IPS-15b (cell line): Measurements from ENCODE around the gene NUP214.

Experiments used
- H3K27me3 ChIP-seq: one replicate; pipeline ENCODE4 v1.6.1; 2013; ENCODE audit warnings: low read length; ENCODE audit not compliant: control insufficient read depth, insufficient read depth
- H3K36me3 ChIP-seq: one replicate; pipeline ENCODE4 v1.6.1; 2013; ENCODE audit warnings: low read length; ENCODE audit not compliant: control insufficient read depth, insufficient read depth
- H3K4me1 ChIP-seq: one replicate; pipeline ENCODE4 v1.6.1; 2013; ENCODE audit warnings: mild to moderate bottlenecking, low read length; ENCODE audit not compliant: control insufficient read depth, insufficient read depth
- H3K4me3 ChIP-seq: one replicate; pipeline ENCODE4 v1.5.1; 2013; ENCODE audit warnings: low read depth, low read length
- H3K9ac ChIP-seq: one replicate; pipeline ENCODE4 v1.6.1; 2013; ENCODE audit warnings: low read depth, mild to moderate bottlenecking, low read length
- H3K9me3 ChIP-seq: one replicate; pipeline ENCODE4 v1.6.1; 2013; ENCODE audit warnings: mild to moderate bottlenecking, low read length; ENCODE audit not compliant: control insufficient read depth, insufficient read depth

NUP214 gene

GRCh38 chr9:131214286-131214856 lies 89.0 kb downstream of the NUP214 start:
- Histone ChIP-seq H3K4me1 (no peaks in the 10 kb centered on the region), H3K9ac (no peak overlapping the region), H3K9me3 (no peaks in the 10 kb centered on the region), H3K4me3 (no peak overlapping the region), H3K27me3 (no peaks in the 10 kb centered on the region), H3K36me3 (no peaks in the 10 kb centered on the region)

GRCh38 chr9:131214876-131215275 lies 89.5 kb downstream of the NUP214 start:
- H3K36me3 ChIP-seq: no peaks in the 10 kb centered on the region
- no peaks in the 10 kb centered on the region for H3K4me1 ChIP-seq
- H3K9me3 ChIP-seq: no peaks in the 10 kb centered on the region
- H3K27me3 ChIP-seq: no peaks in the 10 kb centered on the region
- H3K9ac ChIP-seq: no peak overlapping the region
- no peak overlapping the region for H3K4me3 ChIP-seq

- Histone ChIP-seq H3K9ac (no peak overlapping the region), H3K9me3 (no peaks in the 10 kb centered on the region), H3K36me3 (no peaks in the 10 kb centered on the region), H3K4me3 (no peak overlapping the region), H3K27me3 (no peaks in the 10 kb centered on the region), H3K4me1 (no peaks in the 10 kb centered on the region)
Measured at GRCh38 chr9:131216806-131217205, 91.4 kb downstream of the NUP214 start.

- Histone ChIP-seq H3K9me3 (no peaks in the 10 kb centered on the region), H3K4me1 (no peaks in the 10 kb centered on the region), H3K27me3 (no peaks in the 10 kb centered on the region), H3K36me3 (no peaks in the 10 kb centered on the region), H3K4me3 (no peak overlapping the region), H3K9ac (no peak overlapping the region)
Measured at GRCh38 chr9:131217331-131218031, 92.1 kb downstream of the NUP214 start.

GRCh38 chr9:131218370-131218769 lies 93.0 kb downstream of the NUP214 start:
- no peaks in the 10 kb centered on the region for H3K4me1 ChIP-seq
- no peaks in the 10 kb centered on the region for H3K9me3 ChIP-seq
- H3K36me3 ChIP-seq: no peaks in the 10 kb centered on the region
- H3K4me3 ChIP-seq: no peak overlapping the region
- no peaks in the 10 kb centered on the region for H3K27me3 ChIP-seq
- H3K9ac ChIP-seq: no peak overlapping the region

- no peak overlapping the region for H3K4me3 ChIP-seq
- H3K36me3 ChIP-seq: no peaks in the 10 kb centered on the region
- no peaks in the 10 kb centered on the region for H3K9me3 ChIP-seq
- H3K9ac ChIP-seq: no peak overlapping the region
- H3K4me1 ChIP-seq: no peaks in the 10 kb centered on the region
- no peaks in the 10 kb centered on the region for H3K27me3 ChIP-seq
Measured at GRCh38 chr9:131220485-131220884, 95.1 kb downstream of the NUP214 start.

GRCh38 chr9:131222460-131222859 lies 97.1 kb downstream of the NUP214 start:
- Histone ChIP-seq H3K36me3 (no peaks in the 10 kb centered on the region), H3K4me3 (no peak overlapping the region), H3K27me3 (no peaks in the 10 kb centered on the region), H3K9ac (no peak overlapping the region), H3K9me3 (no peaks in the 10 kb centered on the region), H3K4me1 (peaks cover 7% of the 10 kb centered on the region)

- H3K36me3 ChIP-seq: peaks cover 6% of the 10 kb centered on the region
Measured at GRCh38 chr9:131226226-131226625, 100.8 kb downstream of the NUP214 start.

GRCh38 chr9:131227112-131227958 lies 101.9 kb downstream of the NUP214 start:
- H3K9ac ChIP-seq: no peak overlapping the region
- no peaks in the 10 kb centered on the region for H3K27me3 ChIP-seq
- H3K4me3 ChIP-seq: no peak overlapping the region
- peaks cover 6% of the 10 kb centered on the region for H3K36me3 ChIP-seq
- no peaks in the 10 kb centered on the region for H3K9me3 ChIP-seq
- H3K4me1 ChIP-seq: peaks cover 22% of the 10 kb centered on the region

More at GRCh38 chr9:131226226-131226625, 100.8 kb downstream of the NUP214 start:
- Histone ChIP-seq H3K9me3 (no peaks in the 10 kb centered on the region), H3K4me1 (peaks cover 22% of the 10 kb centered on the region), H3K4me3 (no peak overlapping the region), H3K9ac (peak overlapping the region; percentile 28), H3K27me3 (no peaks in the 10 kb centered on the region)

- H3K9me3 ChIP-seq: no peaks in the 10 kb centered on the region
- H3K36me3 ChIP-seq: peaks cover 6% of the 10 kb centered on the region
- H3K9ac ChIP-seq: peak overlapping the region; percentile 37
- H3K27me3 ChIP-seq: no peaks in the 10 kb centered on the region
- H3K4me3 ChIP-seq: no peak overlapping the region
- H3K4me1 ChIP-seq: peaks cover 22% of the 10 kb centered on the region
Measured at GRCh38 chr9:131227959-131228460, 102.6 kb downstream of the NUP214 start.

- Histone ChIP-seq H3K9ac (no peak overlapping the region), H3K36me3 (peaks cover 14% of the 10 kb centered on the region), H3K27me3 (no peaks in the 10 kb centered on the region), H3K4me1 (peaks cover 22% of the 10 kb centered on the region), H3K9me3 (no peaks in the 10 kb centered on the region), H3K4me3 (no peak overlapping the region)
Measured at GRCh38 chr9:131228988-131229387, 103.6 kb downstream of the NUP214 start.
